Stimulated activated CD8-positive, alpha-beta memory T cell treated with anti-CD3 and anti-CD28 coated beads, Interleukin-12 subunit alpha, Interleukin-12 subunit beta, amount 100 ng/mL, for 1 hour (primary cell): ENCODE results near the gene MTRF1L.
A peak's percentile ranks its signal among the peaks of the same experiment; 100 is the strongest.

Source experiments
- DNase-seq: peaks from one replicate; pipeline ENCODE4 v3.0.0-alpha.2; 2020; ENCODE audit warnings: low read depth

MTRF1L gene, protein sequence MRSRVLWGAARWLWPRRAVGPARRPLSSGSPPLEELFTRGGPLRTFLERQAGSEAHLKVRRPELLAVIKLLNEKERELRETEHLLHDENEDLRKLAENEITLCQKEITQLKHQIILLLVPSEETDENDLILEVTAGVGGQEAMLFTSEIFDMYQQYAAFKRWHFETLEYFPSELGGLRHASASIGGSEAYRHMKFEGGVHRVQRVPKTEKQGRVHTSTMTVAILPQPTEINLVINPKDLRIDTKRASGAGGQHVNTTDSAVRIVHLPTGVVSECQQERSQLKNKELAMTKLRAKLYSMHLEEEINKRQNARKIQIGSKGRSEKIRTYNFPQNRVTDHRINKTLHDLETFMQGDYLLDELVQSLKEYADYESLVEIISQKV

GRCh38 chr6:153002613-153003365, at the start of gene MTRF1L:
Gene MTRF1L, minus strand, starts transcription at chr6:153002709. Its CDS starts 24 bp downstream, at chr6:153002685.
- DNase-seq, result peak; percentile 77

- DNase-seq, result no peak
Observed at GRCh38 chr6:153051801-153052200, 49.3 kb upstream of the MTRF1L start.

DNA sequence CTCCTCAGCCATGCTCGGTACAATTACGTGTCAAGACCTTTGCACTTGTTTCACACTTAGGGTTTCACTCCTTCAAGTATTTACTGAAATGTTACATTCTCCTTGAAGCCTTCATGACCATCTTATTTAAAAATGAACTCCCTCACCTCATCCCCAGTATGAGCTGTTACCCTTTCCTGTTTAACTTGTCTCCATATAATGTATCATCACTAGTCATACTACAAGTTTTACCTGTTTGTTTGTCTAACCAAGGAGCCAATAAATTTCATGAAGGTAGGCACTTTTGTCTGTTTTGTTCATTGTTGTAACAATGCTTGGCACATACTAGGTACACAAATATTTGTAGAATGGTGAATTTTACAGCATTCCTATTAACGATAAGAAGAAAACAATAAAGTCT, 46.1 kb upstream of the MTRF1L start:
- DNase-seq, result no peak

GRCh38 chr6:153047386-153047785, 44.9 kb upstream of the MTRF1L start:
- no peak for DNase-seq

GRCh38 chr6:153045271-153045670, 42.8 kb upstream of the MTRF1L start:
- DNase-seq, result no peak

DNA sequence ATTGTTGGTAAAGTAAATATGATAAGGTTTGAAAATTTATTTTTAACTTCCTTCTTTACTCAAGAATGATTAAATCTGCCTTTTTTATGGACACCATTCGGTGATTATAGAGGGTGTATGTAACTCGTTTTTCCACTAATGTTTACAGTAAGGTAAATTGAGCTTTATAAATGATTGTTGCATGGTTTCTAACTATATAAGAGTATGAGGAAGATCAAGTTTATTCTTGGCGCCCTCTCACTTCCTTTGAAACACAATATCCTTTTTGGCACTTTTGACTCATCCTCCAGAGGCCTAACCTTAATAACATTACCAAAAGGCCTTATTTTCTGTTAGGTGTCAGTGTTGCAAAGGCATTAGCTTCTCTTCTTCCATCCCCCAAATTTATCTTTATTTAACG, 41.8 kb upstream of the MTRF1L start:
- DNase-seq, result no peak

DNA sequence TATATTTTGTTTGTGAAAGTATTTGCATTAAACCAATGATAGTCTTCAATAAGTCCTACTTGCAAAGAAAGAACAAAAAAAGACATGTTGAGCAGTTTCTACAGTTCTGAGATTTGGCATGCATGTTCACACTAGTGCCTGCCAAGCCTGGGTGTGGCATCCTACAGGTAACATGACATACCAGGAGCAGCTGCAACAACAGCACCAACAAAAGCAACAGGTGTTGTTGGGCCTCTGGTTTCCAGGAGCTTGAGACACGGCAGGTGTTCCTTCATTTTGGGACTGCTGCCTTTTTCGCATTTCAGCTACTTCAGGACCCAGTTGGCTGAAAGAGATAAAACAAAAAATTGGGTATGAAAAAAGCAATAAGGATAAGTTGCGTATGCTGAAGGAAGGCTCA, 41.2 kb upstream of the MTRF1L start:
- no peak for DNase-seq

GRCh38 chr6:153038378-153039057, 36.0 kb upstream of the MTRF1L start:
- DNase-seq, result no peak

GRCh38 chr6:153034139-153034538, 31.6 kb upstream of the MTRF1L start:
- DNase-seq, result no peak

- no peak for DNase-seq
Observed at GRCh38 chr6:153032255-153032882, 29.9 kb upstream of the MTRF1L start.

GRCh38 chr6:153031335-153031955, 28.9 kb upstream of the MTRF1L start:
- no peak for DNase-seq

- no peak for DNase-seq
Observed at GRCh38 chr6:153028963-153029362, 26.5 kb upstream of the MTRF1L start.

DNA sequence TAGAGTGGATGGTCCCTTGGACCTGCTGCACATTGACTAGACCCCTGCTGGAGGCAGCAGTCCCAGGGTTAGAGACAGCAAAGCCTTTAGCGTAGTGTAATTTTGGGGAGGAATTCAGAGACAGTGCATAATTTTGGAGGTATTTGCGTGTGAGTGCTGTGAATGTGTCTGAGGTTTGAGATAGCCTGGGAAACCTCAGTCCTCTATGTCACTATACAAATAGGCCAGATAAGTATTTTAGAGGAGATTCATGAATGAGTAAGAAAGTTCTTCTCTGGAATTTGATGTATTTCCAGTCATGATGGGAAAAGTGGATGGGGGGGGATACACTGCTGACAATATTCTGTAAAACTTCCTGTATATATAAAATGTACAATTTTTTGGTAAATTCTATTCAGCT, 25.8 kb upstream of the MTRF1L start:
- no peak for DNase-seq

DNA sequence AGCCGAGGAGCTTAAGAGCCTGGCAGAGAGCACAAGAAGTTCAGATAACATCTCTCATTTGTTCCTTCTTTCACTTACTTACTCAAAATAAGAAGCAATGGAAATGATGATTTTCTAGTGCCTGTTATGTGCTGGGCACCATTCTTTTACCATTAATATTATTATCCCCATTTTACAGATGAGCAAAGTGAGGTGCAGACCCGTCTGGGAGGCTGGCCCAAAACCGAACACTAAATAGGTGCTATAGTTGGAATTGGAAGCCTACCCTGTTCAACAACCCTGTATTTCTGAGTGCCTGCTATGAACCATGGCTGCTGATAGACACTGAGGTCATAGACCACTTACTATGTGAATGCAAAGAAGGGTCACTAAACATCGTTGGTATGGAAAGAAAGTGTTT, 25.0 kb upstream of the MTRF1L start:
- no peak for DNase-seq

DNA sequence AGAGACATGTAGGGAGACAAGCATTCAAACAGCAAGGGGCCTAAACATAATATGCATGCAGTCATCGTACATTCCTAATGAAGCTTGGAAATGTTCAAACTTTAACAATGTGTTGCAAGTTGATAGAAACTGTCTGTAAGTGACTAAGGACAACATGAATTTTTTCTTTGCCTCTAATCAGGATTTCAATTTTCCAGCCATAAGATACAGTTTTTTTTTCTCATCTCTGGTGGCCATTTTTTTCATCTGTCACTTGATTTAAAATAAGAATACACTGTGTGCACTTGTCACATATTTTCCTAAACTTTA, 22.2 kb upstream of the MTRF1L start:
- DNase-seq, result no peak

GRCh38 chr6:153023977-153024708, 21.6 kb upstream of the MTRF1L start:
- DNase-seq, result no peak

DNA sequence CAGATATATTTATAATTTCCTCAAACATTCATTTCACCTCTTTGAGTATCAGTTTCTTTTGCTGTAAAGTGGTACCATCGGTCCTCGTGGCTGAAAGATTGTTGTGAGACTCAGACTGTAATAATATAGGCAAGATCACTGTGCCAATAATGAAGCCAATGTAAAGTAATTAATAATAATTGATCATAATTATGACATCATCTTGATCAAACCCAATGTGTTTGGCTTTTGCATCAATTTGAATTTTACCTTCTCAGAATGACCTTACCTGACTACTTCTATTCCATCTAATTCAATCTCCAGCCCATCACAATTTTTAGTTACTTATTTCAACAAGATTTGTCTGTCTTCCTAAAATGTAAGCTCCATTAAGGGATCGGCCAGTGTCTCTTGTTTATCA, 15.8 kb upstream of the MTRF1L start:
- no peak for DNase-seq

- no peak for DNase-seq
Observed at GRCh38 chr6:153016846-153017245, 14.3 kb upstream of the MTRF1L start.

- no peak for DNase-seq
Observed at GRCh38 chr6:153015094-153015640, 12.7 kb upstream of the MTRF1L start.

GRCh38 chr6:153013438-153013837, 10.9 kb upstream of the MTRF1L start:
- no peak for DNase-seq

- no peak for DNase-seq
Observed at GRCh38 chr6:153012856-153013255, 10.3 kb upstream of the MTRF1L start.
